NCI-H460 (cell line): ENCODE data around the gene JSRP1. TPM values are rescaled to one million over a fixed set of nuclear protein-coding genes. Genes with fewer than 3 reads are reported as not detected.
A peak's percentile ranks its signal among the peaks of the same experiment; 100 is the strongest.

Source experiments
- DNase-seq: peaks from one replicate; pipeline ENCODE4 v3.0.0-alpha.2; 2016; ENCODE audit warnings: low read depth; ENCODE audit errors: extremely low read depth
- total RNA-seq: library from RNA; depleted of rRNA; stranded (reverse); fragments of >200 nt; shearing (Covaris generic); gene quantifications from 2 replicates; pipeline ENCODE4 v1.2.3, GENCODE V29; 2014

Gene JSRP1
- total RNA-seq, 1 experiment from 2014 or later = not detected

GRCh38 chr19:2223391-2223790 is 32.8 kb downstream of the JSRP1 start:
- DNase-seq = no peak

DNA sequence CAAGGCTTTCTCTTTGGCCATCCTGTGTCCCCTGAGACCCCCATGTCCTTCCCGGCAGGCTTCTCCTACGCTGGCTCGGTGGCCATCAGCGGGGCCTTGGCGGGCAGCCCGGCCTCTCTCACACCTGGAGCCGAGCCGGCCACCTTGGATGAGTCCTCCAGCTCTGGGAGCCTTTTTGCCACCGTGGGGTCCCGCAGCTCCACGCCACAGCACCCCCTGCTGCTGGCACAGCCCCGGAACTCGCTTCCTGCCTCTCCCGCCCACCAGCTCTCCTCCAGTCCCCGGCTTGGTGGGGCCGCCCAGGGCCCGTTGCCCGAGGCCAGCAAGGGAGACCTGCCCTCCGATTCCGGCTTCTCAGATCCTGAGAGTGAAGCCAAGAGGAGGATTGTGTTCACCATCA is 34.3 kb downstream of the JSRP1 start:
- DNase-seq = no peak

- no peak for DNase-seq
These were observed 34.9 kb downstream of the JSRP1 start for GRCh38 chr19:2221250-2221831.

DNA sequence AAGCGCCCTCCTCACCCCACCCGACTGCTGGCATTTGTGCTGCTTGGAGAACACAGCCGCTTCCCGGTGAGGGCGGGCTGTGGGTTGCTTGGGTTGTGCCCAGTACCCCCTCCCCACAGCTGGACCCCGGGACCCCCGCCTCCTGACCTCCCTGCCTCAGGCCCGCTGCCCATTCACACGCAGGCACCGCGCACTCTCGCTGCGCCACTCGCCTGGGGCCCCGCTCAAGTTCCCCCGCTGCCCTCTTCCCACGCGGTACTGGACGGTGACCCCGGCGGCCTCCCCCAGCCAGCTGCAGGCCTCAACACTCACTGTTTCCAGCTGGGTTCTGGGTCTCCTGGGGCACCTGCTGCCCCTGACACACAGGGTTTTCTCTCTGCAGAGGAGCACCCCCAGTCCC is 36.5 kb downstream of the JSRP1 start:
- DNase-seq = no peak

DNA sequence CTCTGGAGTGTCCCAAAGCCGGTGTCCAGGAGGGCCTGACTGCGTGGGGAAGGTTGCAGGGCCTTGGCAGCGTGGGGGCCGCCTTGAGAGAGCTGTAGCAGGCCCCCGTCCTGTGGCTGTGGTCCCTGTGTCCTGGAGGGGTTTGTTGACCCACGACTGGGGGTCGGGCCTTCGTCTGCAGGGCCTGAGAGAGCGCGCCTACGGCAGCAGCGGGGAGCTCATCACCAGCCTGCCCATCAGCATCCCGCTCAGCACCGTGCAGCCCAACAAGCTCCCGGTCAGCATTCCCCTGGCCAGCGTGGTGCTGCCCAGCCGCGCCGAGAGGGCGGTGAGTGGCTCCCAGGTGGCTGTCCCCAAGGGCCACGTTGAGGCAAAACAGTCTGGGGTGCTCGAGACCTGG is 38.6 kb downstream of the JSRP1 start:
- no peak for DNase-seq

DNA sequence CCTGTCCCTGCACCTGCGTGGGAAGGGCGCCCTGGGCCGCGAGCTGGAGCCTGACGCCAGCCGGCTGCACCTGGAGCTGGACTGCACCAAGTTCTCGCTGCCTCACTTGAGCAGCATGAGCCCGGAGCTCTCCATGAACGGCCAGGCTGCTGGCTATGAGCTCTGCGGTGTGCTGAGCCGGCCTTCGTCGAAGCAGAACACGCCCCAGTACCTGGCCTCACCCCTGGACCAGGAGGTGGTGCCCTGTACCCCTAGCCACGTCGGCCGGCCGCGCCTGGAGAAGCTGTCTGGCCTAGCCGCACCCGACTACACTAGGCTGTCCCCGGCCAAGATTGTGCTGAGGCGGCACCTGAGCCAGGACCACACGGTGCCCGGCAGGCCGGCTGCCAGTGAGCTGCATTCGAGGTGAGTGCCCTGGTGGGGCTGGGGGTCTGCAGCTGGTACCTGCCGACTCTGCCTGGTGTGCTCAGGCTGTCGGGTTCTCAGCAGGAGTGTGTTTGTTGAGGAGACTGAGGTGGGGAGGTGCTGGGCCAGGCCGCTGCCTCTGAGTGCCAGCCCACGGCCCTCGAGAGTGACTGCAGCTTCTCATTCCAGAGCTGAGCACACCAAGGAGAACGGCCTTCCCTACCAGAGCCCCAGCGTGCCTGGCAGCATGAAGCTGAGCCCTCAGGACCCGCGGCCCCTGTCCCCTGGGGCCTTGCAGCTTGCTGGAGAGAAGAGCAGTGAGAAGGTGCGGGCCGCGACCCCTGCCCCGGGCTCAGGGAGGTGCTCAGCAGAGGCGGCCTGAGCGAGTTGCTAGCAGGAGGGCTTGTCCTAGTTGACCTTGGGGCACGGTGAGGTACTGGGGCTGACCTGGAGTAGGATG is 39.6 kb downstream of the JSRP1 start:
- no peak for DNase-seq

DNA sequence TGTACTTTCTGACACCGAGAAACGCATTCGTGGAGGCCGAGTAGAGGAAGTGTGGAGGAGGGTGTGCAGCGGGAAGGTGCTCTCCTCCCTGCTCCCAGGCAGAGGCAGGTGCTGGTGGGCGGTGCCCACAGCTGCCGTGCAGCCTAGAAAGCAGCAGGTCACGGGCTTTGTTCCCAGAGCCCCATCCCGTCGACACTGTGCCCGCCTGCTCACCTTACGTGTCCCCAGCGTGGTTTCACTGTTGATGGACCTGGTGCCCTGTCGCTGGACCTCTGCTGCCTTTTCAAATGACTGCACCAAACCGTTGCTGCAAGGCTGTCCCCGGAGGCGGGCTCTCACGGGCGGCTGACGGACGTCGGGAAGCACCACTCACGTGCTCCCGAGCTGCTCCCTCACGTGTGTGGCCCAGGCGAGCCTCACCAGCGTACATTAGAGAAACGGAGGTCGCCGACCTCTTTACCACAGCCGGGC is 40.9 kb downstream of the JSRP1 start:
- DNase-seq = no peak

GRCh38 chr19:2214251-2214650 is 42.0 kb downstream of the JSRP1 start:
- DNase-seq = no peak

GRCh38 chr19:2213799-2214198 is 42.4 kb downstream of the JSRP1 start:
- no peak for DNase-seq

GRCh38 chr19:2212861-2213711 is 43.1 kb downstream of the JSRP1 start:
- no peak for DNase-seq

GRCh38 chr19:2210987-2211740 is 45.1 kb downstream of the JSRP1 start:
- DNase-seq = no peak

DNA sequence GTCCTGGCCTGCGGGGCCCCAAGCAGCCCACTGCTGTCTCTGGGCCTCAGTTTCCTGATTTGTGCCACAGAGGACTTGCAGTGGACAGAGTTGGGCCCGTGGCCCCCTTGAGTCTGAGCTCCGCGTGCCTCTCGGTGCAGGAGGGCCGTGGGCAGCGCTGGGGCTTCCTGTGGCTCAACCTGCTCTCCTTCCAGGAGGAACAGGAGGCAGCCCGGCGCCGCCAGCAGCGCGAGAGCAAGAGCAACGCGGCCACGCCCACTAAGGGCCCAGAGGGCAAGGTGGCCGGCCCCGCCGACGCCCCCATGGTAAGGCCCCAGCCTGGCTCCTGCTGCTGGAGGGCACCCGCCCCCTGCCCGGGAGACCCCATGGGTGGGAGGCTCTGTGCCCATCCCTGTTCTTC is 46.0 kb downstream of the JSRP1 start:
- no peak for DNase-seq

GRCh38 chr19:2209408-2209807 is 46.8 kb downstream of the JSRP1 start:
- no peak for DNase-seq

DNA sequence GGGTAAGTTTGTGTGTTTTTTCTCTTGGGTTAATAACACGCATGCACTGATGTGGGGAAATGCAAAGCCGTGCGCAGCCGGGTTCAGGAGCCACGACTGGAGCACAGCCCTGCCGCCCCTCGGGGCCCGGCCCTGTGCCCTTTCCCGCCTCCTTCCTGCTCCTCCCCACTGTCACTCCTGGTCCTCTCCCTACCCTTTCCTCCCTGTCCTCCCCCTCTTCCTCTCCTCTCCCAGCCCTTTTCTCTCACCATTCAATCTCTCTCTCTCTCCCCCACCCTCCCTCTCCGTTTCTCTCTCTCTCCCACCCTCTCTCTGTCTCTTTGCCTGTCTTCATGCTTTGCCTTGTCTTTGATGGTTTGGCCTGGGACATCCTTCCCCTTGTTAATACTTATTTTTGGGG is 47.2 kb downstream of the JSRP1 start:
- no peak for DNase-seq

DNA sequence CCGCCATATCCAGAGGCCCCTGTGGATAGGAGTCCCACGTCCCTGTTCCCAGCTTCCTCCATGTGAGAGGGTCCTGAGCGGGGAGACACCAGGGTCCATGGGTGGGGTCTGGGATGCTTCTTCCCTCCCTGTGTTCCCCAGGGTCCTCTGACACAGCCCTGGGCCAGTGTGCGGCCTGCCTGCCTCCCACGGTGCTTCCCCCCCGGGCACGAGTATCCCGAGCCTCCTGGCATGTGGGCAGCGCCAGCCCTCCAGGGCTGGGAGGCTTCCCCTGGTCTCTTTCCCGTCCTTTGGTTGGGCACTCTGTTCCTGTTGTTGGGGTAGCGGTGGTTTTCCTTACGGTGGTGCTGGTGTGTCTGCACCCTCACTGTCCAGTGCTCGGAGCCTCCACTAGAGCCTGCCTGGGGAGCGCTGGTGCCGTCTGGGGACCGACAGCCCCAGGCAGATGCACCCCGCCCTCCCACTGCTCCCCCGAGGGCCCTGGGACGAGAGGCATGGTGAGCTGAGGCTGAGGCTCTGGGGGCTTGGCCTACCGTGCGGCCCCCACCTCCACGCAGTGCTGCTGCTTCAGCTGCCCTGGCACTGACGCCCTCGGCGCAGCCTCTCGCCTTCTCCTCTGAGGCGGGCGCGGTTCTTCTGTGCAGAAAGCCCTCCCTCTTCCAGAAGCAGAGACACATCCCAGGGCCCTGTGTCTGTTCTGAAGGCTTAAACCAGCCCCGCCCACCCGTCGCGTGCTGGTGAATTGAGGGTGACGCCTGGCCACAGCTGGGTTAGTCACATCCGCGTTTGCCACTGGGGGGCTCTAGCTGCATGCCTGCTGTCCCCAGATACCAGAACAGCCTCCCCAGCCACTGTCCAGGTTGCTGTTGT is 48.0 kb downstream of the JSRP1 start:
- peak; percentile 7 for DNase-seq

- no peak for DNase-seq
These were observed 49.2 kb downstream of the JSRP1 start for GRCh38 chr19:2207008-2207407.

DNA sequence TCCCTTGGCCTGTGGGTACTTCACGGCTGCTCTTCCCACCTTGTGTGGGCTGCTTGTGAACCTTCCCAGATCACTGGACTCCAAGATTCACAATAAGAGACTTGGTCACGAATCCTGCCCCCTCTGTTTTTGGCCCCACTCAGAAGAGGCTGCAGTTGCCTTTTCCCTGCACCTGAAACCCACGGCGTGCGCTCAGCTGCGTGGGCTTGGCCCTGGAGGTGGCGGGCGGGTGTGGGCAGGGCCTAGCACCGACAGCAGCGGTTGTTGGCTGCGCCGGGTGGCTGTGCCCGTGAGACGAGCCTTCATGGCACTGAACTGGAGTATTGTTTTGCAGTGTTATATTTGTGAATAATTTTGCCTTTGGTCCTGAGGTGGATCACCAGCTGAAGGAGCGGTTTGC is 53.9 kb downstream of the JSRP1 start:
- DNase-seq = no peak
